IPS-15b (cell line): ENCODE data around the gene CELSR3.

ENCODE experiments used
- H3K27me3 ChIP-seq: one replicate; pipeline ENCODE4 v1.6.1; 2013; ENCODE audit warnings: low read length; ENCODE audit not compliant: control insufficient read depth, insufficient read depth
- H3K36me3 ChIP-seq: one replicate; pipeline ENCODE4 v1.6.1; 2013; ENCODE audit warnings: low read length; ENCODE audit not compliant: control insufficient read depth, insufficient read depth
- H3K4me1 ChIP-seq: one replicate; pipeline ENCODE4 v1.6.1; 2013; ENCODE audit warnings: mild to moderate bottlenecking, low read length; ENCODE audit not compliant: control insufficient read depth, insufficient read depth
- H3K4me3 ChIP-seq: one replicate; pipeline ENCODE4 v1.5.1; 2013; ENCODE audit warnings: low read depth, low read length
- H3K9ac ChIP-seq: one replicate; pipeline ENCODE4 v1.6.1; 2013; ENCODE audit warnings: low read depth, mild to moderate bottlenecking, low read length
- H3K9me3 ChIP-seq: one replicate; pipeline ENCODE4 v1.6.1; 2013; ENCODE audit warnings: mild to moderate bottlenecking, low read length; ENCODE audit not compliant: control insufficient read depth, insufficient read depth

Gene CELSR3

GRCh38 chr3:48678056-48678455, 15.4 kb upstream of the CELSR3 start:
- Histone ChIP-seq H3K27me3 (no peaks in the 10 kb centered on the region), H3K4me1 (no peaks in the 10 kb centered on the region), H3K36me3 (peaks cover 69% of the 10 kb centered on the region), H3K9ac (no peak overlapping the region), H3K9me3 (no peaks in the 10 kb centered on the region), H3K4me3 (no peak overlapping the region)

GRCh38 chr3:48674505-48674904, 11.8 kb upstream of the CELSR3 start:
- H3K4me1 ChIP-seq, result no peaks in the 10 kb centered on the region
- H3K9me3 ChIP-seq, result no peaks in the 10 kb centered on the region
- no peaks in the 10 kb centered on the region for H3K27me3 ChIP-seq
- peaks cover 45% of the 10 kb centered on the region for H3K36me3 ChIP-seq
- no peak overlapping the region for H3K4me3 ChIP-seq
- no peak overlapping the region for H3K9ac ChIP-seq

DNA sequence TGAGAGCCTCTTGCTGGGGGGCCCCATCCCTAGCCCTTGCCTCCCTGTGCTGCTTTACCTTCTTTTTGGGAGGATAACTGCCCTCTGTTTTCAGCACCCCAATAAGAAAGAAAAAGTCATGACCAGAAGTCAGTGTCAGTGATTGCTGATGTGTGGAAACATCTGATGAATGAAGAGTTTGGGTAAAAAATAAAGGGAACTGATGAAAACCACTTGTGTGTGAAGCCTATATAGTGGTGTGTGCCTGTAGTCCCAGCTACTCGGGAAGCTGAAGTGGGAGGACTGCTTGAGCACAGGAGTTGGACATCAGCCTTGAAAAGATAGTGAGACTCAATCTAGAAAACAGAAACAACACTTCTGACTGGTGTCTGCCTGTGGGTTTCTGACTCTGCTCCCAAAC, 9.8 kb upstream of the CELSR3 start:
- Histone ChIP-seq H3K27me3 (no peaks in the 10 kb centered on the region), H3K4me3 (no peak overlapping the region), H3K9ac (no peak overlapping the region), H3K9me3 (no peaks in the 10 kb centered on the region), H3K4me1 (no peaks in the 10 kb centered on the region), H3K36me3 (peaks cover 26% of the 10 kb centered on the region)

DNA sequence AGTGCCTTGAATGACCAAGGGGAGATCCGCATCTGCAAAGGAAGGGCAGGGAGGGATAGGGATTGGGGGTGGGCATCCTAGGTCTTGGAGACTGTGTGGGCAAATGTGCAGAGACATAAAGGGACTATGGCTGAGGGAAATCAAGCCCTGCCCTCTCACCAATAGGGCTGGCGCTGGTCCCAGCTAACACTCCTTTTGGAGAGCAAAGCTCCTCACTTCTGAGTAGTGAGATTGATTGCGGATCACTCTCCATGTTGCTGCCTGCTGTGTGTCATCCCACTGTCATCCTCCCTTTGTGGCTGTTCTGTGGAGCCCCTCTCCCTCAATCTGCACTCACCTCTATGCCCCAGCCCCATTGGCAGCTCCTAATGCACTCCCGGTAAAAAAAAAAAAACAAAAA, 2.2 kb upstream of the CELSR3 start:
- Histone ChIP-seq H3K4me3 (no peak overlapping the region), H3K27me3 (no peaks in the 10 kb centered on the region), H3K9me3 (no peaks in the 10 kb centered on the region), H3K36me3 (no peaks in the 10 kb centered on the region), H3K9ac (no peak overlapping the region), H3K4me1 (peaks cover 3% of the 10 kb centered on the region)

DNA sequence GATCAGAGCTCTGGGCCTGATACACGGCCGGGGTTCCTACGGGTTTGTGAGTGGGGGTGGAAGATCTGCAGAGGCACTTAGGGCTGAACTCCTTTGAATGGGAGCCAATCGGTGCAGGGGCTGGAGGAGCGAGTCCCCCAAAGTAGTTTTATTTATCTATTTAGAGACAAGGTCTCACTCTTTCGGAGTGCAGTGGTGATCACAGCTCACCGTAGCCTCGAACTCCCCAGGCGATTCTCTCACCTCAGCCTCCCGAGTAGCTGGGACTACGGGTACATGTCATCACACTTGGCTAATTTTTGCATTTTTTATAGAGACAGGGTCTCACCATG, 1.6 kb upstream of the CELSR3 start:
- Histone ChIP-seq H3K27me3 (no peaks in the 10 kb centered on the region), H3K4me3 (no peak overlapping the region), H3K9me3 (no peaks in the 10 kb centered on the region), H3K9ac (no peak overlapping the region), H3K4me1 (peaks cover 3% of the 10 kb centered on the region), H3K36me3 (peaks cover 3% of the 10 kb centered on the region)

DNA sequence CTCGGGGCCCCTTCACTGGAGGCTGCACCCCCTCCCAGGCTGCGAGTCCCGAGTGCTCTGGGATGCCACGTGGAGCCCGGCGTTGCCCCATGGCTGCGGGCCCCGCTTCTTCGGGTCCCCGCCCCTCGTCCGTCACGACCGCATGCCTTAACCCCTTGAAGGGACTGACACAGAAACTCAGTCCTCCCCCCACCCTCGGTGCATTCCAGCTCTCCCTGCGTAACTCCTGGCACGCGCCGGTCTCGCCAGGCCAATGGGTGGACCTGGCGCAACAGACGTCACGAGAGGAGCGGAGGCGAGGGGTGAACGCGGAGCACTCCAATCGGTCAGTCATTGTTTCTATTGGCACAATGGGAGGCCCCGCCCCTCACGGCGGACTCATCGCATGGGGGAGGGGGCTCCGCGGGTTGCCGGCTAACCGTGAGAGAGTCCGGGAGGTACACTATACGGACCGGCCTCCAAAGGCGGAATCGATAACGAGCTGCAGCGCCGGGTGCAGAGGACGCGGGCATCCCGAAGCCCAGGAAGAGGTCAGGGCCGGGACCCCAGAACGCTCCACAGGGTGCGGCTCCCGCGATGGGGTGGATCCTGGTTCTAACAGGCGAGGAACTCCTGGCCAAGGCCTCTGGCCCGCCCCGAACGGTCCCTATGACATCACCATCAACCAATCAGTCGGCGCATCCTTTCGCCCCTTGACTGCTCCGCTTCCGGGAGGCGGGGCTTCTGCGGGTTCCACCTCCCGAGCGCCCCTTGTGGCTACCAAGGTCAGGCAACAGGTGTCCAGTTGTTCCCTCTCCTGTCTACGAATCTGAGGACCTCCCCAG, 1.0 kb upstream of the CELSR3 start:
- Histone ChIP-seq H3K27me3 (no peaks in the 10 kb centered on the region), H3K9ac (peak overlapping the region; percentile 98), H3K36me3 (peaks cover 3% of the 10 kb centered on the region), H3K4me3 (peak overlapping the region; percentile 89), H3K4me1 (peaks cover 3% of the 10 kb centered on the region), H3K9me3 (no peaks in the 10 kb centered on the region)

DNA sequence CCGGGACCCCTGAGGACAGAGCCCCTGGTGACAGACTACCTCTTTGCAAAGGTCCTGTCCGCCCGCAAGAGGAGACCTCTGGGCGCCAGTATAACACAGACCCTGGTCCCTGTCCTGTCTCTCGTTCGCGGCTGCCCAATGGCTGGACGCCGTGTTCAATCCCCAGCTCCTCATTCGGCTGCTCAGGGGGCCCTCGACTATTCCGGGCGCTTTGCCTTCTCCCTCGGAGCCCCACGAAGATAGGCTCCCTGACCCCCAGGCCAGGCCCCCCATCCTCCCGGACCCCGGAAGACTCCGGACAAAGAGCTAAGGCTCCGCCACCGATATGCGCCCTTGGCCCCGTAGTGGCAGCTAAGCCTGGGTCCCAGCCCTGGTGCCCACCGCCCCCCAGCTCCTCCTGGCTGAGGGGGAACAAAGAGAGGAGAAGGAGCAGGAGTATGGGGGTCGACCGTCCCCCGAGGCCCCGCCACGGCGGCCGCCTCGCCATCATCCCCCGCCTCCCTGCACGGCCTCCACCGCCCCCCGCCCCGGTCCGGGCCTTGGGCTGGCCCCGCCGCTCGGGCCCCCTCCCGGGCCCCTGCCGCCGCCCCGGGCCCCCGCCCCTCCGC, 437 bp downstream of the CELSR3 start:
- peaks cover 2% of the 10 kb centered on the region for H3K27me3 ChIP-seq
- H3K4me1 ChIP-seq, result peaks cover 5% of the 10 kb centered on the region
- H3K36me3 ChIP-seq, result peaks cover 3% of the 10 kb centered on the region
- peak overlapping the region; percentile 67 for H3K4me3 ChIP-seq
- H3K9ac ChIP-seq, result no peak overlapping the region
- H3K9me3 ChIP-seq, result no peaks in the 10 kb centered on the region

DNA sequence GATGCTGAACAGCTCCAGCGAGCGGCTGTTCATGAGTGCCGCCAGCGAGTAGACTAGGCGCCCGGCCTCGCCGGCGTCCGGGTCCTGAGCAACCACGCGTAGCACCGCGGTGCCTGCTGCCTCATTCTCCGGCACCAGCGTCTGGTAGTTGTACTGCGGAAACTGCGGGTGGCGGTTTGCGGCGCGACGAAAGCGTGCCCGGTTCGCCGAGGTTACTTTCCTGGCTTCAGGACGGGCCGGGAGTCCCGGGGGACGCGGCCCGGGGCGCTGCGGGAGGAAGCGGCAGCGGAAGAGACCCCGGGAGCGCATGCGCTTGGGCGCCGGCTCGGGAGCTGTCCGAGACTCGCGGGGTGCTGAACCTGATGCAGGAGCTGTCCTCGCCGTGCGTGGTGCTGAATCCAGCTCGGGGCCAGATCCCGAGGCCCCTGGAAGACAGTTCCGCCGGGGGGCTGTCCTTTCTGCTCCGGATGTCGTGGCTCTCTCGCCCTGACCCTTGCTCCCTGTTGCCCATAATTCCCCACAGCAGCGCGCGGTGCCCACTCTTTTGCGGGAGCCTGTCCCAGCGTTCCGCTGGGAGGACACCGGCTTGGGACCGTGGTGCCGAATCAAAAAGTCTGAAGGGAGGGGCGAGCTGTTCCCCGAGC, 1.1 kb downstream of the CELSR3 start:
- H3K4me3 ChIP-seq, result peak overlapping the region; percentile 67

DNA sequence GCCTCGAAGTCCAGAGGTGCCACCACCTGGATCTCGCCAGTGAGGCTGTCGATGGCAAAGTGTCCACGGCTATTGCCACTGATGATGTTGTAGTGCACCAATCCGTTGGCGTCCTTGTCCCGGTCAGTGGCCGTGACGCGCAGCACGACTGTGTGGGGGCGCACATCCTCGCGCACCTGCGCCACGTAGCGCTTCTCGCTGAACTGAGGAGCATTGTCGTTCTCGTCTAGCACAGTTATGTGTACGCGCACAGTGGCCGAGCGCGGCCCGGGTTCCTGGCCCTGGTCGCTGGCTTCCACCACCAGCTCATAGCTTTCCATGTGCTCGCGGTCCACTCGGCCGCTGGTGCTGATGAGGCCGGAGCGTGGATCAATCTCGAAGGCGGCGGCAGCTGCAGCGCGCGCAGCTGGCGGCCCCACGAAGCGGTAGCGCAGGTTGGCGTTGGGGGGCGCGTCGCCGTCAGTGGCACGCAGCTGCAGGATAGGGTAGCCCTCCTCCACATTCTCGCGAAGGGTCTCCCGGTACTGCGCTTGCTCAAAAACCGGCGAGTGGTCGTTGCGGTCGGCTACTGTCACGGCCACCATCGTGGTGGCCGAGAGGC, 1.8 kb downstream of the CELSR3 start:
- H3K4me3 ChIP-seq, result peak overlapping the region; percentile 67
- H3K9me3 ChIP-seq, result no peaks in the 10 kb centered on the region
- no peak overlapping the region for H3K9ac ChIP-seq
- H3K4me1 ChIP-seq, result peaks cover 6% of the 10 kb centered on the region
- peaks cover 2% of the 10 kb centered on the region for H3K27me3 ChIP-seq
- H3K36me3 ChIP-seq, result peaks cover 3% of the 10 kb centered on the region

More for the DNA sequence above, 1.1 kb downstream of the CELSR3 start:
- H3K9me3 ChIP-seq, result no peaks in the 10 kb centered on the region
- H3K36me3 ChIP-seq, result peaks cover 3% of the 10 kb centered on the region
- H3K9ac ChIP-seq, result no peak overlapping the region
- H3K27me3 ChIP-seq, result peaks cover 2% of the 10 kb centered on the region
- peaks cover 6% of the 10 kb centered on the region for H3K4me1 ChIP-seq

GRCh38 chr3:48656841-48657281, 5.8 kb downstream of the CELSR3 start:
- peaks cover 2% of the 10 kb centered on the region for H3K27me3 ChIP-seq
- H3K36me3 ChIP-seq, result peaks cover 25% of the 10 kb centered on the region
- peak overlapping the region; percentile 70 for H3K9ac ChIP-seq
- H3K4me3 ChIP-seq, result peak overlapping the region; percentile 53
- no peaks in the 10 kb centered on the region for H3K9me3 ChIP-seq
- peaks cover 8% of the 10 kb centered on the region for H3K4me1 ChIP-seq

- peak overlapping the region; percentile 70 for H3K9ac ChIP-seq
- peak overlapping the region; percentile 53 for H3K4me3 ChIP-seq
- H3K36me3 ChIP-seq, result peaks cover 29% of the 10 kb centered on the region
- H3K9me3 ChIP-seq, result no peaks in the 10 kb centered on the region
- peaks cover 2% of the 10 kb centered on the region for H3K27me3 ChIP-seq
- peaks cover 8% of the 10 kb centered on the region for H3K4me1 ChIP-seq
Observed at GRCh38 chr3:48656061-48656840, 6.4 kb downstream of the CELSR3 start.
